HCT116 (cell line): Measurements from ENCODE around the gene GUCY2C. TPM values are rescaled to one million over a fixed set of nuclear protein-coding genes. Genes with fewer than 3 reads are reported as not detected.

Experiments
- ATAC-seq: fragments of 200-7000 bp; cut with Tn5 transposase; 2 replicates; pipeline ENCODE4 v1.9.1; 2020; ENCODE audit warnings: mild to moderate bottlenecking, moderate library complexity
- Bru-seq: library from RNA; stranded (reverse); fragments of 400-500 nt; gene quantifications from one replicate; lab custom pipeline; 2021; lab: Mats Ljungman, UMichigan
- BruChase-seq, 2 experiments: library from RNA; stranded (reverse); fragments of 400-500 nt; gene quantifications; one replicate each; lab custom pipeline; 2021; lab: Mats Ljungman, UMichigan
- BruUV-seq: library from RNA; stranded (reverse); fragments of 400-500 nt; replicated peaks from 2 replicates; lab custom pipeline; 2021; lab: Mats Ljungman, UMichigan
- CTCF ChIA-PET: fragments of 300-600 bp; sonication (Branson Sonifier 250); formaldehyde crosslinking; loops from one replicate; lab custom pipeline; 2021; ENCODE audit warnings: antibody characterized with exemption; lab: Charles Lee
- POLR2A ChIA-PET: fragments of 300-600, 350-600 bp; sonication (Branson Sonifier 250); formaldehyde crosslinking; loops from one replicate; lab custom pipeline; 2021; ENCODE audit warnings: antibody characterized with exemption; lab: Charles Lee
- RAD21 ChIA-PET, 2 experiments: fragments of 300-600 bp; sonication (Branson Sonifier 250); formaldehyde crosslinking; loops; one replicate each; lab custom pipeline; 2023; ENCODE audit warnings: low total read pairs in 2 of 2; ENCODE audit not compliant: uncharacterized antibody in 2 of 2, unreplicated experiment in 2 of 2, low non-redundant PET in 1 of 2; lab: Charles Lee
- DNase-seq: peaks from one replicate; pipeline ENCODE4 v3.0.0-alpha.2; 2010; ENCODE audit warnings: low read depth, low spot score
- H2AFZ ChIP-seq: fragments of 200-600 bp; shearing (Covaris generic), sonication (generic); 2 replicates; pipeline ENCODE4 v1.6.1; 2017; ENCODE audit warnings: low read depth, mixed run types, mixed read lengths, antibody characterized with exemption, low read length; ENCODE audit not compliant: poor library complexity, severe bottlenecking
- H3K27ac ChIP-seq: 2 replicates; pipeline ENCODE4 v1.5.1; 2012; ENCODE audit warnings: low read depth, low read length
- H3K27me3 ChIP-seq: fragments of 200-600 bp; sonication (generic); 2 replicates; pipeline ENCODE4 v1.6.1; 2016; ENCODE audit warnings: mixed run types, low read length, mixed read lengths; ENCODE audit not compliant: insufficient read depth
- H3K36me3 ChIP-seq, 2 experiments: fragments of 200-500 bp in 1 of 2; fragments of 200-600 bp in 1 of 2; sonication (Bioruptor generic) in 1 of 2; sonication (generic) in 1 of 2; 2 replicates each; pipeline versions ENCODE4 v1.5.1 to v1.6.1; 2014 to 2016; ENCODE audit warnings: low read length in 2 of 2, inconsistent platforms in 1 of 2, mixed read lengths in 1 of 2, mixed run types in 1 of 2; ENCODE audit not compliant: insufficient read depth in 2 of 2, control insufficient read depth in 1 of 2
- H3K4me1 ChIP-seq, 2 experiments: fragments of 200-600 bp in 1 of 2; sonication (generic) in 1 of 2; 2 replicates each; pipeline versions ENCODE4 v1.5.1 to v1.6.1; 2012 to 2017; ENCODE audit warnings: low read length in 2 of 2, inconsistent platforms in 1 of 2, mild to moderate bottlenecking in 1 of 2, mixed read lengths in 1 of 2, mixed run types in 1 of 2, moderate library complexity in 1 of 2; ENCODE audit not compliant: insufficient read depth in 2 of 2, control insufficient read depth in 1 of 2
- H3K4me2 ChIP-seq: fragments of 200-600 bp; sonication (generic); 2 replicates; pipeline ENCODE4 v1.6.1; 2017; ENCODE audit warnings: mixed run types, low read length, mixed read lengths
- H3K4me3 ChIP-seq, 2 experiments: fragments of 200-600 bp in 1 of 2; sonication (generic) in 1 of 2; replicated peaks in 1 of 2; 2 replicates each; pipeline ENCODE4 v1.5.1; 2011 to 2016; ENCODE audit warnings: low read length in 2 of 2, control low read depth in 1 of 2, low read depth in 1 of 2, mild to moderate bottlenecking in 1 of 2, mixed read lengths in 1 of 2, mixed run types in 1 of 2
- H3K79me2 ChIP-seq: fragments of 200-600 bp; sonication (generic); 2 replicates; pipeline ENCODE4 v1.6.1; 2017; ENCODE audit warnings: mild to moderate bottlenecking, mixed run types, low read length, moderate library complexity, mixed read lengths; ENCODE audit not compliant: insufficient read depth
- H3K9ac ChIP-seq: fragments of 200-600 bp; sonication (generic); 2 replicates; pipeline ENCODE4 v1.6.1; 2016; ENCODE audit warnings: low read length, mixed read lengths
- H3K9me2 ChIP-seq: fragments of 200-600 bp; sonication (generic), shearing (Covaris generic); 2 replicates; pipeline ENCODE4 v1.6.1; 2017; ENCODE audit warnings: mixed run types, mild to moderate bottlenecking, moderate library complexity; ENCODE audit not compliant: insufficient read depth
- H3K9me3 ChIP-seq, 2 experiments: fragments of 200-500 bp in 1 of 2; fragments of 200-600 bp in 1 of 2; sonication (Bioruptor generic) in 1 of 2; sonication (generic) in 1 of 2; 2 replicates each; pipeline ENCODE4 v1.6.1; 2014 to 2017; ENCODE audit warnings: low read length in 2 of 2, mixed read lengths in 2 of 2, inconsistent platforms in 1 of 2, low read depth in 1 of 2, mild to moderate bottlenecking in 1 of 2, mixed run types in 1 of 2, moderate library complexity in 1 of 2; ENCODE audit not compliant: control insufficient read depth in 1 of 2, insufficient read depth in 1 of 2
- H4K20me1 ChIP-seq: fragments of 200-600 bp; sonication (generic), shearing (Covaris generic); 2 replicates; pipeline ENCODE4 v1.6.1; 2017; ENCODE audit warnings: mixed run types, mild to moderate bottlenecking, moderate library complexity; ENCODE audit not compliant: insufficient read depth
- ATF3 ChIP-seq: IDR thresholded peaks from 2 replicates; pipeline ENCODE4 v1.6.1; 2012
- EZH2 ChIP-seq: fragments of 200-600 bp; sonication (generic); IDR thresholded peaks from 2 replicates; pipeline ENCODE4 v1.6.1; 2017; ENCODE audit warnings: antibody characterized with exemption, mixed run types
- EZH2phosphoT487 ChIP-seq: fragments of 200-600 bp; IDR thresholded peaks from 2 replicates; pipeline ENCODE4 v1.6.1; 2018; ENCODE audit warnings: antibody characterized with exemption, borderline replicate concordance
- FOSL1 ChIP-seq: IDR thresholded peaks from 2 replicates; pipeline ENCODE4 v1.6.1; 2012; ENCODE audit warnings: low read depth
- POLR2A ChIP-seq: IDR thresholded peaks from 2 replicates; pipeline ENCODE4 v1.7.0; 2011; ENCODE audit warnings: borderline replicate concordance; ENCODE audit not compliant: insufficient read depth, insufficient read length; ENCODE audit errors: extremely low read depth
- REST ChIP-seq: IDR thresholded peaks from 2 replicates; pipeline ENCODE4 v1.6.1; 2012; ENCODE audit warnings: low read depth
- SP1 ChIP-seq: IDR thresholded peaks from 2 replicates; pipeline ENCODE4 v1.6.1; 2012; ENCODE audit warnings: low read depth
- SRF ChIP-seq: IDR thresholded peaks from 2 replicates; pipeline ENCODE4 v1.6.1; 2012; ENCODE audit warnings: low read depth
- TCF7L2 ChIP-seq: IDR thresholded peaks from 2 replicates; pipeline ENCODE4 v1.7.0; 2011; ENCODE audit warnings: borderline replicate concordance, inconsistent platforms; ENCODE audit not compliant: insufficient read depth, insufficient read length; ENCODE audit errors: extremely low read depth
- YY1 ChIP-seq: IDR thresholded peaks from 2 replicates; pipeline ENCODE4 v1.6.1; 2011; ENCODE audit warnings: low read length, low read depth, moderate library complexity, mild to moderate bottlenecking; ENCODE audit not compliant: insufficient replicate concordance; ENCODE audit errors: extremely low read depth
- ZNF274 ChIP-seq: fragments of 200-500 bp; sonication (Bioruptor generic); IDR thresholded peaks from 2 replicates; pipeline ENCODE4 v1.6.1; 2014; ENCODE audit warnings: mild to moderate bottlenecking, low read depth, low read length, inconsistent platforms
- intact Hi-C: fragments of 100-400 bp; cut with micrococcal nuclease; formaldehyde crosslinking; loops from 2 replicates; pipeline ENCODE4 v1.10.0; 2022
- long read RNA-seq: library from polyadenylated mRNA; unstranded; transcript quantifications from one replicate; pipeline ENCODE4 v2.0.0, GENCODE V29; 2021; ENCODE audit not compliant: unreplicated experiment
- polyA plus RNA-seq: library from polyadenylated mRNA; unstranded; fragments of >200 nt; gene quantifications from 2 replicates; pipeline ENCODE4 v1.2.1, GENCODE V29; 2012; ENCODE audit warnings: missing spikeins
- total RNA-seq: library from RNA; stranded (reverse); gene quantifications from one replicate; pipeline ENCODE4 v1.2.1, GENCODE V29; 2021; ENCODE audit not compliant: unreplicated experiment
- TF ChIP-seq, protein P1 (sequence below): IDR thresholded peaks from 2 replicates; pipeline ENCODE4 v1.6.1; 2011; ENCODE audit warnings: mild to moderate bottlenecking, low read length, moderate library complexity; ENCODE audit not compliant: insufficient replicate concordance; ENCODE audit errors: extremely low read depth
- TF ChIP-seq, protein P2 (sequence below), 3 experiments: fragments of 200-600 bp in 1 of 3; sonication (generic) in 1 of 3; IDR thresholded peaks in 2 of 3; conservative IDR thresholded peaks in 1 of 3; 2 replicates each; pipeline ENCODE4 v1.5.1; 2012 to 2017; ENCODE audit warnings: low read depth in 2 of 3, low read length in 2 of 3, antibody characterized with exemption in 1 of 3, borderline replicate concordance in 1 of 3, control low read depth in 1 of 3, mild to moderate bottlenecking in 1 of 3, mixed read lengths in 1 of 3, mixed run types in 1 of 3, moderate library complexity in 1 of 3; ENCODE audit not compliant: insufficient read depth in 1 of 3
- TF ChIP-seq, protein P3 (sequence below): IDR thresholded peaks from 2 replicates; pipeline ENCODE4 v1.6.1; 2012

GUCY2C gene
- total RNA-seq, result not detected
- not detected in 2 replicates for polyA plus RNA-seq
- percentile 1 among the genes with signal in this experiment for Bru-seq, nascent RNA
- percentile 2 among the genes with signal in this experiment for BruChase-seq, experiment 1, labeled RNA remaining after a 6-hour chase
- BruChase-seq, experiment 2, labeled RNA remaining after a 2-hour chase, result percentile 3 among the genes with signal in this experiment
- long read RNA-seq, result 0 reads

DNA sequence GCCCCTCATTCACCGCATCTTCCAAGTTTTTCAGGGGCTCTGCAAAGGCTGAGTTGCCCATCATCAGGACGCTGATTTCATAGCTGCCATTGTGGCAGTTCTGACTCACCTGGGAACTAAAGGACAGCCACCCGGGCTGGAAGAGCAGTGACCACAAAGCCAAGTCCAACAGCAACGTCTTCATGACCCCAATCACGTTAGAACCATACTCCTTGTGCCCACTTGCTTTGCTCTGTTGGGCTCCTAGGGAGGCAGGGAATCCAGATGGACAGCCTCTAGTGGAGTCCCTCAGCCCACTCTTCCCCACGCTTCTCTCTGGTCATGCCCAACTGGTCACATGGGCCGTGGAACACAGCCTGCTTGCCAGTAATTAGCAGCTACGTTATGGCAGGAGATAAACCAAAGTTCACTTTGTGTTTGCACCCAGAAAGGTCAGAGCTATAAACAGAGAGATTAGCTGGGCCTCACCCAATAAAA lies at the start of gene GUCY2C:
GUCY2C (minus strand) TSS at position 335 of the 477 bp plus-strand sequence; CDS start at position 184, 151 bp downstream.
- RAD21 ChIA-PET, result no interaction called here
- TF ChIP-seq EZH2phosphoT487, result no peak
- TF ChIP-seq, protein P1, sequence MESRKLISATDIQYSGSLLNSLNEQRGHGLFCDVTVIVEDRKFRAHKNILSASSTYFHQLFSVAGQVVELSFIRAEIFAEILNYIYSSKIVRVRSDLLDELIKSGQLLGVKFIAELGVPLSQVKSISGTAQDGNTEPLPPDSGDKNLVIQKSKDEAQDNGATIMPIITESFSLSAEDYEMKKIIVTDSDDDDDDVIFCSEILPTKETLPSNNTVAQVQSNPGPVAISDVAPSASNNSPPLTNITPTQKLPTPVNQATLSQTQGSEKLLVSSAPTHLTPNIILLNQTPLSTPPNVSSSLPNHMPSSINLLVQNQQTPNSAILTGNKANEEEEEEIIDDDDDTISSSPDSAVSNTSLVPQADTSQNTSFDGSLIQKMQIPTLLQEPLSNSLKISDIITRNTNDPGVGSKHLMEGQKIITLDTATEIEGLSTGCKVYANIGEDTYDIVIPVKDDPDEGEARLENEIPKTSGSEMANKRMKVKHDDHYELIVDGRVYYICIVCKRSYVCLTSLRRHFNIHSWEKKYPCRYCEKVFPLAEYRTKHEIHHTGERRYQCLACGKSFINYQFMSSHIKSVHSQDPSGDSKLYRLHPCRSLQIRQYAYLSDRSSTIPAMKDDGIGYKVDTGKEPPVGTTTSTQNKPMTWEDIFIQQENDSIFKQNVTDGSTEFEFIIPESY, result no peak
- no peak for TF ChIP-seq SP1
- no peak for TF ChIP-seq REST
- no peak for TF ChIP-seq TCF7L2
- TF ChIP-seq YY1, result no peak
- TF ChIP-seq FOSL1, result no peak
- TF ChIP-seq, protein P2, sequence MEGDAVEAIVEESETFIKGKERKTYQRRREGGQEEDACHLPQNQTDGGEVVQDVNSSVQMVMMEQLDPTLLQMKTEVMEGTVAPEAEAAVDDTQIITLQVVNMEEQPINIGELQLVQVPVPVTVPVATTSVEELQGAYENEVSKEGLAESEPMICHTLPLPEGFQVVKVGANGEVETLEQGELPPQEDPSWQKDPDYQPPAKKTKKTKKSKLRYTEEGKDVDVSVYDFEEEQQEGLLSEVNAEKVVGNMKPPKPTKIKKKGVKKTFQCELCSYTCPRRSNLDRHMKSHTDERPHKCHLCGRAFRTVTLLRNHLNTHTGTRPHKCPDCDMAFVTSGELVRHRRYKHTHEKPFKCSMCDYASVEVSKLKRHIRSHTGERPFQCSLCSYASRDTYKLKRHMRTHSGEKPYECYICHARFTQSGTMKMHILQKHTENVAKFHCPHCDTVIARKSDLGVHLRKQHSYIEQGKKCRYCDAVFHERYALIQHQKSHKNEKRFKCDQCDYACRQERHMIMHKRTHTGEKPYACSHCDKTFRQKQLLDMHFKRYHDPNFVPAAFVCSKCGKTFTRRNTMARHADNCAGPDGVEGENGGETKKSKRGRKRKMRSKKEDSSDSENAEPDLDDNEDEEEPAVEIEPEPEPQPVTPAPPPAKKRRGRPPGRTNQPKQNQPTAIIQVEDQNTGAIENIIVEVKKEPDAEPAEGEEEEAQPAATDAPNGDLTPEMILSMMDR (IDR thresholded peaks at IDR 0.05 in 2 of 3, conservative IDR thresholded peaks at IDR 0.05 in 1 of 3; ENCODE audit: borderline replicate concordance in 1 of 3, insufficient read depth in 1 of 3, low read depth in 2 of 3, low read length in 2 of 3), result no peak
- no peak for TF ChIP-seq ATF3
- TF ChIP-seq, protein P3, sequence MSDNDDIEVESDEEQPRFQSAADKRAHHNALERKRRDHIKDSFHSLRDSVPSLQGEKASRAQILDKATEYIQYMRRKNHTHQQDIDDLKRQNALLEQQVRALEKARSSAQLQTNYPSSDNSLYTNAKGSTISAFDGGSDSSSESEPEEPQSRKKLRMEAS, result no peak
- no peak for TF ChIP-seq SRF
- no peak for TF ChIP-seq ZNF274
- TF ChIP-seq EZH2, result no peak
- no peak for TF ChIP-seq POLR2A
- TF ChIP-seq, all 23 proteins: peak for 0
- Histone ChIP-seq H4K20me1 (no peaks in the 10 kb centered on the region), H3K36me3 (no peaks in the 10 kb centered on the region), H3K9ac (no peak within 1 kb of the TSS), H3K9me2 (no peaks in the 10 kb centered on the region), H3K79me2 (no peaks in the 10 kb centered on the region), H3K4me3 (no peak within 1 kb of the TSS), H2AFZ (no peak within 1 kb of the TSS), H3K9me3 (no peaks in the 10 kb centered on the region), H3K27ac (no peak within 1 kb of the TSS), H3K4me2 (no peak within 1 kb of the TSS), H3K27me3 (no peaks in the 10 kb centered on the region), H3K4me1 (no peaks in the 10 kb centered on the region)
- no TSS peak for BruUV-seq
- POLR2A ChIA-PET, result no interaction called here
- DNase-seq (no peak), ATAC-seq (no peak)
- CTCF ChIA-PET, result no interaction called here
- intact Hi-C loops, result no loop called here
